Adrenal gland (tissue), 5 donors: Measurements from ENCODE around the gene PSPC1.

Source experiments
- POLR2A ChIP-seq, 2 donors: fragments of 450-650 bp; IDR thresholded peaks; one replicate each; pipeline ENCODE4 v1.6.1; 2017; ENCODE audit warnings: antibody characterized with exemption in 2 of 2, mild to moderate bottlenecking in 2 of 2, moderate library complexity in 1 of 2
- TF ChIP-seq, protein P1 (sequence below), 6 experiments: fragments of 450-650 bp in 4 of 6; fragments of 200-600 bp in 2 of 6; sonication (generic) in 1 of 6; IDR thresholded peaks; 1 replicate in 5 of 6; 2 replicates in 1 of 6; pipeline versions ENCODE4 v1.5.1 to v1.8.0; 2016 to 2021; ENCODE audit warnings: antibody characterized with exemption in 6 of 6, mild to moderate bottlenecking in 2 of 6, moderate library complexity in 1 of 6
- donor health status: DM: no; HTN: no; CAD: no.

DNA sequence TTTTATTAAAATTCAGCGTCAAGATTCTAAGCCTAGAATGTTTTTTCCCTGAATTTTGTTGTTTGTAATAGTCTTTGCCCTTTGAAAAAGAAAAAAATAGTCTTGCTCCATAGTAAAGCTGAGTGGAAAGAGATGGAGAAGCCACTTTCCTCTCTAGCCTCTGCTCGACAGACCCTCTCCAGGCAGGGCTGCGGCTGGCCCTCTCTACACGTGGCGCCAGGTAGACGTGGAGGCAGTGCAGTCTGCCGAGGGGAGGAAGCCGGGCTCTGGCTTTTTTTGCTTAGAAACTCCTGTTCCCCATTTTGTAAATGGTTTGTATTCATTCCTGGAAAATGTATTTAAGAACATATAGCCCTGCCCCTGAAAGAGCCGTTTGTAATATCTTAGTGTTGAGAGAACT is 114.0 kb downstream of the PSPC1 start:
- TF ChIP-seq, protein P1, sequence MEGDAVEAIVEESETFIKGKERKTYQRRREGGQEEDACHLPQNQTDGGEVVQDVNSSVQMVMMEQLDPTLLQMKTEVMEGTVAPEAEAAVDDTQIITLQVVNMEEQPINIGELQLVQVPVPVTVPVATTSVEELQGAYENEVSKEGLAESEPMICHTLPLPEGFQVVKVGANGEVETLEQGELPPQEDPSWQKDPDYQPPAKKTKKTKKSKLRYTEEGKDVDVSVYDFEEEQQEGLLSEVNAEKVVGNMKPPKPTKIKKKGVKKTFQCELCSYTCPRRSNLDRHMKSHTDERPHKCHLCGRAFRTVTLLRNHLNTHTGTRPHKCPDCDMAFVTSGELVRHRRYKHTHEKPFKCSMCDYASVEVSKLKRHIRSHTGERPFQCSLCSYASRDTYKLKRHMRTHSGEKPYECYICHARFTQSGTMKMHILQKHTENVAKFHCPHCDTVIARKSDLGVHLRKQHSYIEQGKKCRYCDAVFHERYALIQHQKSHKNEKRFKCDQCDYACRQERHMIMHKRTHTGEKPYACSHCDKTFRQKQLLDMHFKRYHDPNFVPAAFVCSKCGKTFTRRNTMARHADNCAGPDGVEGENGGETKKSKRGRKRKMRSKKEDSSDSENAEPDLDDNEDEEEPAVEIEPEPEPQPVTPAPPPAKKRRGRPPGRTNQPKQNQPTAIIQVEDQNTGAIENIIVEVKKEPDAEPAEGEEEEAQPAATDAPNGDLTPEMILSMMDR (IDR thresholded peaks at IDR 0.05): no peak
- no peak for TF ChIP-seq POLR2A (IDR thresholded peaks at IDR 0.05)
